ENCODE data around the gene GREM2. TPM values are rescaled to one million over a fixed set of nuclear protein-coding genes. Genes with fewer than 3 reads are reported as not detected.

GREM2 gene
- total and polyA plus RNA-seq, 2 of the 4 experiments (the other 2 are of a cell fraction) = 3.0 to 14.2 TPM

DNA sequence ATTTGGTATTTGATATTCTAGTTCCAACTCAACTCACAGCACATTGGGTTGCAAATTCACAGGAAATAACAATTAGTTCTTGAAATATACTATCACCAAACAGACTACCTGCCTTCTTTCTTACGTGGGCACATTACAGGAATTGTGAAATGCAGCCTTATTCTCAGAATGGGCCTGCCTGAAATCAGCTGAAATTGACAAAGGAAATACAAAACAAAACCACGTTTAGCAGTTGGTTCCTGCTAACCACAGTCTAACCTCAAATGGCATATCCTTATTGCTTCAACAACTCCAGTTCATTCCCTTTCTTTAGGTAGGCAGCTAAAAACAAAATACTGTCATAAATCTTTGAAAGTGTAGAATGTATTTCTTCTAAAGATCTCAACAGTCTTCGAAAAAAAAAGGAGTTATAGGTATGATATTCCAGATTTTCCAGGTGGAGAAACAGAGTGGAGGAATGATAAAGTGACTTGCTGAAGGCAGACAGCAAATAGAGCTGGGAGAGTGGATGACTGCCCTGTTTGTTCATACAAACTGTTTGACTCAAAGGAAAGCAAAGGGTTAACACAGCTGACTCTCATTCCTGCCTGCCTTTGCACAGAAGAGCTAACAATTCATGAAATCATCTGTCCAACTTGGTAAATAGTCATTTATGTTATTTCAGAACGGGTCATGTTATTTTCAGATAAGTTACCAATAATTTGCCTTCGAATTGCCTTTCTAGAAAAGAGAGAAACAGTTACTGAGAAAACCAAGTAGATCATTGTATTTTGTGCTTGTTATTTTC, 1.6 kb upstream of the GREM2 start:
- BruUV-seq (replicated peaks) = no TSS peak
- Histone ChIP-seq H3K79me1 (ENCODE audit: low read depth in 1 of 2, low read length in 2 of 2) (peaks cover 4 to 16% of the 10 kb centered on the region in 2 experiments; a peak in 3 of 4 replicates), H2BK15ac (ENCODE audit: low read depth, low read length) (no peak overlapping the region), H3K56ac (ENCODE audit: extremely low read depth, insufficient read depth, low read length) (no peak overlapping the region), H2AFZ (replicated peaks; ENCODE audit: low read length, poor library complexity) (no peak overlapping the region), H3K14ac (replicated peaks; ENCODE audit: low read depth, low read length) (no peak overlapping the region), H2BK120ac (ENCODE audit: low read depth, low read length) (no peak overlapping the region), H3K4me1 (ENCODE audit: control insufficient read depth, insufficient read depth, low read length) (peaks cover 7% of the 10 kb centered on the region), H2AK5ac (ENCODE audit: low read depth, low read length) (no peak overlapping the region), H3K9me3 (ENCODE audit: control insufficient read depth, insufficient read depth, low read length) (no peaks in the 10 kb centered on the region), H3K36me3 (ENCODE audit: control insufficient read depth, insufficient read depth, low read length) (no peaks in the 10 kb centered on the region), H3K27ac (ENCODE audit: insufficient read depth, low read length) (no peak overlapping the region), H3K4me2 (ENCODE audit: low read depth, low read length) (peak overlapping the region; percentile 48; the same call in 1 of the 2 replicates), H4K5ac (ENCODE audit: low read depth, low read length) (no peak overlapping the region; the same call in 1 of the 2 replicates), H3K9ac (ENCODE audit: low read depth, low read length) (no peak overlapping the region), H2BK5ac (ENCODE audit: low read depth, low read length, poor library complexity, severe bottlenecking) (no peak overlapping the region), H2AK9ac (replicated peaks; ENCODE audit: low read depth, low read length, poor library complexity) (no peak overlapping the region), H3K23ac (ENCODE audit: low read depth, low read length) (no peak overlapping the region), H3K27me3 (ENCODE audit: control insufficient read depth, insufficient read depth, low read length) (no peaks in the 10 kb centered on the region), H3K4ac (ENCODE audit: low read depth, low read length) (no peak overlapping the region), H3K9me1 (ENCODE audit: insufficient read depth, low read length) (peaks cover 3% of the 10 kb centered on the region; the same call in 1 of the 2 replicates), H2BK20ac (ENCODE audit: low read depth, low read length) (no peak overlapping the region), H4K20me1 (ENCODE audit: insufficient read depth, low read length) (no peaks in the 10 kb centered on the region), H3K18ac (ENCODE audit: low read depth, low read length) (peak overlapping the region; percentile 55; the same call in 1 of the 2 replicates), H4K91ac (ENCODE audit: insufficient read depth, low read depth, low read length) (no peak overlapping the region), H3K4me3 (ENCODE audit: insufficient read depth, low read depth, low read length) (no peak overlapping the region), H4K8ac (ENCODE audit: low read depth in 2 of 2, low read length in 2 of 2) (no peak overlapping the region)
- ATAC-seq (ENCODE audit: low read depth) = no peak
- dilution Hi-C loops (cut with HindIII; ENCODE audit: low sequenced_read_pairs, unreplicated experiment) (no loop called here), in situ Hi-C loops (cut with MboI; ENCODE audit: low sequenced_read_pairs) (loop anchor here (5.0 kb wide), 2 partner anchors 74 to 581 kb away; no protein-coding TSS in a partner anchor), intact Hi-C loops (cut with micrococcal nuclease) (loop anchor here (2.0 to 5.0 kb wide), 5 partner anchors 59 to 586 kb away; no protein-coding TSS in a partner anchor)
- peak; percentile 31 for DNase-seq
- WGBS, 2 experiments (ENCODE audit: extremely low coverage in 2 of 2, insufficient read length in 1 of 2) = 100% methylated on average over 1 of the region's 5 CpGs; no CpG with 5 or more reads in 1 of the 2 experiments
- ChIA-PET POLR2A (ENCODE audit: unreplicated experiment) (no interaction called here), CTCF (no interaction called here)
- no peak for TF ChIP-seq FOS (IDR thresholded peaks at IDR 0.05; ENCODE audit: low read depth, low read length)
- no peak for TF ChIP-seq CTCF (conservative IDR thresholded peaks at IDR 0.05; ENCODE audit: low read depth, low read length)
- no peak for TF ChIP-seq BHLHE40 (IDR thresholded peaks at IDR 0.05; ENCODE audit: low read depth, low read length)
- no peak for TF ChIP-seq RFX5 (IDR thresholded peaks at IDR 0.05; ENCODE audit: low read depth, low read length)
- TF ChIP-seq CEBPB (IDR thresholded peaks at IDR 0.05; ENCODE audit: low read depth, low read length) = no peak
- TF ChIP-seq, protein P1, sequence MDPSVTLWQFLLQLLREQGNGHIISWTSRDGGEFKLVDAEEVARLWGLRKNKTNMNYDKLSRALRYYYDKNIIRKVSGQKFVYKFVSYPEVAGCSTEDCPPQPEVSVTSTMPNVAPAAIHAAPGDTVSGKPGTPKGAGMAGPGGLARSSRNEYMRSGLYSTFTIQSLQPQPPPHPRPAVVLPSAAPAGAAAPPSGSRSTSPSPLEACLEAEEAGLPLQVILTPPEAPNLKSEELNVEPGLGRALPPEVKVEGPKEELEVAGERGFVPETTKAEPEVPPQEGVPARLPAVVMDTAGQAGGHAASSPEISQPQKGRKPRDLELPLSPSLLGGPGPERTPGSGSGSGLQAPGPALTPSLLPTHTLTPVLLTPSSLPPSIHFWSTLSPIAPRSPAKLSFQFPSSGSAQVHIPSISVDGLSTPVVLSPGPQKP (IDR thresholded peaks at IDR 0.05; ENCODE audit: borderline replicate concordance, low read depth, low read length) = no peak
- TF ChIP-seq RAD21 (IDR thresholded peaks at IDR 0.05; ENCODE audit: low read length) = no peak
- no peak for TF ChIP-seq USF2 (IDR thresholded peaks at IDR 0.05; ENCODE audit: low read depth, low read length)
- no peak for TF ChIP-seq CHD1 (IDR thresholded peaks at IDR 0.05; ENCODE audit: low read depth, low read length)
- no peak for TF ChIP-seq MXI1 (IDR thresholded peaks at IDR 0.05; ENCODE audit: borderline replicate concordance, low read depth, low read length)
- no peak for TF ChIP-seq MAFK (IDR thresholded peaks at IDR 0.05; ENCODE audit: low read depth, low read length)
- TF ChIP-seq NFE2L2 (IDR thresholded peaks at IDR 0.05; ENCODE audit: low read depth, low read length) = no peak
- no peak for TF ChIP-seq SMC3 (IDR thresholded peaks at IDR 0.05; ENCODE audit: low read depth, low read length)
- TF ChIP-seq POLR2A (IDR thresholded peaks at IDR 0.05; ENCODE audit: low read depth, low read length) = no peak
- no peak for TF ChIP-seq MAZ (IDR thresholded peaks at IDR 0.05; ENCODE audit: borderline replicate concordance, low read depth, low read length)

All from IMR-90 (cell line).